H9 (cell line): Measurements from ENCODE around the gene RERE. TPM values are rescaled to one million over a fixed set of nuclear protein-coding genes. Genes with fewer than 3 reads are reported as not detected.

ENCODE experiments used
- DNase-seq: peaks from one replicate; pipeline ENCODE4 v3.0.0-alpha.2; 2017
- H2AFZ ChIP-seq: one replicate; pipeline ENCODE4 v1.6.1; 2013; ENCODE audit warnings: mild to moderate bottlenecking, low read length, control low read depth, moderate library complexity
- H2AK5ac ChIP-seq: 2 replicates; pipeline ENCODE4 v1.6.1; 2013; ENCODE audit warnings: low read length, control low read depth, mixed read lengths; ENCODE audit not compliant: insufficient read length
- H2BK120ac ChIP-seq: one replicate; pipeline ENCODE4 v1.6.1; 2013; ENCODE audit warnings: low read depth, mild to moderate bottlenecking, low read length, control low read depth, inconsistent platforms; ENCODE audit not compliant: poor library complexity, severe bottlenecking
- H2BK12ac ChIP-seq: 2 replicates; pipeline ENCODE4 v1.6.1; 2013; ENCODE audit warnings: low read length, control low read depth, mixed read lengths, low read depth; ENCODE audit not compliant: insufficient read length
- H2BK15ac ChIP-seq: 2 replicates; pipeline ENCODE4 v1.6.1; 2013; ENCODE audit warnings: low read depth, low read length, control low read depth
- H2BK20ac ChIP-seq: one replicate; pipeline ENCODE4 v1.6.1; 2013; ENCODE audit warnings: low read depth, mild to moderate bottlenecking, low read length, control low read depth, inconsistent platforms; ENCODE audit not compliant: poor library complexity, severe bottlenecking
- H2BK5ac ChIP-seq: 2 replicates; pipeline ENCODE4 v1.6.1; 2013; ENCODE audit warnings: low read length, control low read depth, mixed read lengths; ENCODE audit not compliant: insufficient read length
- H3K14ac ChIP-seq: 2 replicates; pipeline ENCODE4 v1.6.1; 2013; ENCODE audit warnings: low read length, control low read depth; ENCODE audit not compliant: insufficient read depth
- H3K18ac ChIP-seq: 2 replicates; pipeline ENCODE4 v1.6.1; 2013; ENCODE audit warnings: low read depth, mild to moderate bottlenecking, mixed read lengths, low read length, control low read depth; ENCODE audit not compliant: insufficient read length
- H3K23ac ChIP-seq: 2 replicates; pipeline ENCODE4 v1.6.1; 2013; ENCODE audit warnings: low read length, control low read depth, mixed read lengths, low read depth; ENCODE audit not compliant: insufficient read length
- H3K23me2 ChIP-seq: 2 replicates; pipeline ENCODE4 v1.6.1; 2013; ENCODE audit warnings: low read depth, mild to moderate bottlenecking, mixed read lengths, low read length, control low read depth; ENCODE audit not compliant: insufficient read length, poor library complexity, severe bottlenecking
- H3K27ac ChIP-seq: 2 replicates; pipeline ENCODE4 v1.5.1; 2013; ENCODE audit warnings: low read length, control low read depth, mixed read lengths, low read depth; ENCODE audit not compliant: insufficient read length
- H3K27me3 ChIP-seq: 2 replicates; pipeline ENCODE4 v1.6.1; 2013; ENCODE audit warnings: low read length, control low read depth, inconsistent platforms; ENCODE audit not compliant: insufficient read depth
- H3K4ac ChIP-seq: 2 replicates; pipeline ENCODE4 v1.6.1; 2013; ENCODE audit warnings: low read depth, mild to moderate bottlenecking, control low read depth, inconsistent platforms, low read length, moderate library complexity
- H3K4me1 ChIP-seq: 2 replicates; pipeline ENCODE4 v1.6.1; 2013; ENCODE audit warnings: low read length, control low read depth, inconsistent platforms; ENCODE audit not compliant: insufficient read depth
- H3K4me2 ChIP-seq: 2 replicates; pipeline ENCODE4 v1.6.1; 2013; ENCODE audit warnings: low read length, control low read depth, mixed read lengths; ENCODE audit not compliant: insufficient read length, insufficient read depth
- H3K56ac ChIP-seq: 2 replicates; pipeline ENCODE4 v1.6.1; 2013; ENCODE audit warnings: low read depth, mild to moderate bottlenecking, mixed read lengths, low read length, control low read depth; ENCODE audit not compliant: insufficient read length
- H3K79me1 ChIP-seq: 2 replicates; pipeline ENCODE4 v1.6.1; 2013; ENCODE audit warnings: low read depth, mild to moderate bottlenecking, moderate library complexity, low read length, control low read depth, inconsistent platforms; ENCODE audit not compliant: insufficient read depth, poor library complexity, severe bottlenecking
- H3K79me2 ChIP-seq: 2 replicates; pipeline ENCODE4 v1.6.1; 2013; ENCODE audit warnings: low read length, control low read depth, inconsistent platforms; ENCODE audit not compliant: insufficient read depth
- H3K9ac ChIP-seq: 2 replicates; pipeline ENCODE4 v1.6.1; 2013; ENCODE audit warnings: low read length, control low read depth, mixed read lengths; ENCODE audit not compliant: insufficient read length; ENCODE audit errors: extremely low read depth
- H3K9me3 ChIP-seq: one replicate; pipeline ENCODE4 v1.6.1; 2013; ENCODE audit warnings: low read depth, low read length, inconsistent platforms; ENCODE audit not compliant: control insufficient read depth
- H3T11ph ChIP-seq: one replicate; pipeline ENCODE4 v1.6.1; 2013; ENCODE audit warnings: mild to moderate bottlenecking, low read length, control low read depth, inconsistent platforms
- H4K20me1 ChIP-seq: one replicate; pipeline ENCODE4 v1.6.1; 2013; ENCODE audit not compliant: control insufficient read depth, insufficient read length, insufficient read depth
- H4K5ac ChIP-seq: 2 replicates; pipeline ENCODE4 v1.6.1; 2013; ENCODE audit warnings: low read depth, mild to moderate bottlenecking, mixed read lengths, low read length, control low read depth; ENCODE audit not compliant: insufficient read length
- H4K8ac ChIP-seq: replicated peaks from 2 replicates; pipeline ENCODE4 v1.6.1; 2013; ENCODE audit warnings: low read length, control low read depth, mixed read lengths, low read depth; ENCODE audit not compliant: insufficient read length
- H4K91ac ChIP-seq: 2 replicates; pipeline ENCODE4 v1.6.1; 2013; ENCODE audit warnings: low read depth, mild to moderate bottlenecking, moderate library complexity, mixed read lengths, low read length, control low read depth; ENCODE audit not compliant: insufficient read length
- H3K27ac Mint-ChIP-seq, 3 experiments: 2 replicates in 2 of 3; 3 replicates in 1 of 3; pipeline ENCODE4 v1.8.0; 2020 to 2021; ENCODE audit warnings: mixed read lengths in 3 of 3, mild to moderate bottlenecking in 1 of 3, moderate library complexity in 1 of 3
- H3K27me3 Mint-ChIP-seq: 2 replicates; pipeline ENCODE4 v1.8.0; 2021; ENCODE audit warnings: low read depth, mild to moderate bottlenecking, moderate library complexity, mixed read lengths
- H3K36me3 Mint-ChIP-seq, 3 experiments: 2 replicates in 2 of 3; 3 replicates in 1 of 3; pipeline ENCODE4 v1.8.0; 2020 to 2021; ENCODE audit warnings: low read depth in 3 of 3, mixed read lengths in 3 of 3; ENCODE audit not compliant: insufficient read depth in 1 of 3
- H3K4me1 Mint-ChIP-seq, 2 experiments: 2 replicates each; pipeline ENCODE4 v1.8.0; 2020; ENCODE audit warnings: mixed read lengths in 2 of 2
- H3K4me3 Mint-ChIP-seq, 2 experiments: 2 replicates in 1 of 2; 3 replicates in 1 of 2; pipeline ENCODE4 v1.8.0; 2020 to 2021; ENCODE audit warnings: mild to moderate bottlenecking in 2 of 2, mixed read lengths in 2 of 2, moderate library complexity in 1 of 2
- H3K9me3 Mint-ChIP-seq, 2 experiments: 2 replicates in 1 of 2; 3 replicates in 1 of 2; pipeline ENCODE4 v1.8.0; 2020; ENCODE audit warnings: mild to moderate bottlenecking in 2 of 2, mixed read lengths in 2 of 2, moderate library complexity in 1 of 2
- WGBS: extraction: QIAGEN DNeasy Blood & Tissue Kit; methylation state at CpG from one replicate; pipeline ENCODE4 v1.1.7; 2013; ENCODE audit warnings: missing lambda C conversion rate, low lambda C conversion rate, mixed read lengths; ENCODE audit not compliant: insufficient read length; ENCODE audit errors: extremely low coverage; 5-methylcytosine and 5-hydroxymethylcytosine counted together
- total RNA-seq: library from RNA; stranded (reverse); gene quantifications from 2 replicates; pipeline ENCODE4 v1.2.1, GENCODE V29; 2021
- TF ChIP-seq, protein P1 (sequence below): fragments of 200-600 bp; sonication (generic); conservative IDR thresholded peaks from 3 replicates; pipeline ENCODE4 v1.8.0; 2021; ENCODE audit warnings: antibody characterized with exemption, mild to moderate bottlenecking

RERE gene
- total RNA-seq, 1 experiment from 2014 or later: 103 TPM

DNA sequence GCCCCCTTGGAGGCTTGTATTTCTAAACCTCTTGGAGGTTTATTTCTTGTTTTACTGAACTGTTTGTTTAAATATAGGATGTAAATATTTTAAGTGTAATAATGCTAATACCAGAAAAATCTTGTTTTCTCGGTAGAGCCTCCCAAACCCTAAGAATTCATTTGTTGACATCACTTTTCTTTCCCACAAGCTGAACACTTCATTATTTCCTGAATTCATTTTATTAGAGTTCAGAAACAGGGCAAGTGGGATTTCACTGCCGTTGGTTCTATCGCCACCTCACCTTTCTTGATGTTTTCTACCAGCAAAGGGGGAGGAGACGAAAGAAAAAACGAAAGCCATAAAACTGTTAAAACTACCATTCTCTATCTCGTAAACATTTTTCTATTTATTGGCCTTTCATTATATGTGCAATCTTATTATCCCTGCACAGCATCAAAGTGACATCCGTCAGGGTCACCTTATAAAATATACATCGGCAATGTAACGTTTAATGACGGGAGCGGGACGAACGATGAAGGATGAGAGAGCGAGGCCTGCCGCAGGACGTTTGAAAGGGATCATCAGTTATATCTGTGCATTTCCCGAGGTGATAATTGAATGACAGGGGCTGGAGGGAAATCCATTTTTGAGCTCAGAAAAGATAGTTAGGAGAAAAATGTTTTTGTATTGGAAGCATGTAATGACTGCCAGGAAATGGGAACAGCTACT is 440.0 kb downstream of the RERE start:
- Mint-ChIP-seq H3K27ac (no peak overlapping the region), H3K4me3 (no peak overlapping the region), H3K4me1 (peaks cover 66 to 71% of the 10 kb centered on the region in 2 experiments), H3K36me3 (peaks cover 3 to 5% (median 5%) of the 10 kb centered on the region in 3 experiments; a peak in 4 of 7 replicates), H3K27me3 (no peaks in the 10 kb centered on the region), H3K9me3 (no peaks in the 10 kb centered on the region)
- no peaks in the 10 kb centered on the region for H4K20me1 ChIP-seq
- no peak overlapping the region for H4K8ac ChIP-seq
- no peak overlapping the region for H3K4me2 ChIP-seq
- no peak overlapping the region for H3K56ac ChIP-seq
- no peak overlapping the region for H2AFZ ChIP-seq
- H2BK12ac ChIP-seq: no peak overlapping the region
- no peak overlapping the region for H2BK15ac ChIP-seq
- H4K5ac ChIP-seq: no peak overlapping the region
- H3K14ac ChIP-seq: no peak overlapping the region
- H3K4me1 ChIP-seq: peaks cover 3% of the 10 kb centered on the region; the same call in 1 of the 2 replicates
- no peak overlapping the region for H2BK20ac ChIP-seq
- H3K27ac ChIP-seq: no peak overlapping the region
- H2BK120ac ChIP-seq: no peak overlapping the region
- no peak overlapping the region for H4K91ac ChIP-seq
- WGBS: 100% methylated on average over 1 of the region's 17 CpGs
- no peak for DNase-seq
- H3K4ac ChIP-seq: no peak overlapping the region
- H3K79me2 ChIP-seq: peaks cover 2% of the 10 kb centered on the region; the same call in 1 of the 2 replicates
- no peak overlapping the region for H3K18ac ChIP-seq
- H3K23me2 ChIP-seq: no peaks in the 10 kb centered on the region
- no peaks in the 10 kb centered on the region for H3K27me3 ChIP-seq
- no peak overlapping the region for H3T11ph ChIP-seq
- TF ChIP-seq, protein P1, sequence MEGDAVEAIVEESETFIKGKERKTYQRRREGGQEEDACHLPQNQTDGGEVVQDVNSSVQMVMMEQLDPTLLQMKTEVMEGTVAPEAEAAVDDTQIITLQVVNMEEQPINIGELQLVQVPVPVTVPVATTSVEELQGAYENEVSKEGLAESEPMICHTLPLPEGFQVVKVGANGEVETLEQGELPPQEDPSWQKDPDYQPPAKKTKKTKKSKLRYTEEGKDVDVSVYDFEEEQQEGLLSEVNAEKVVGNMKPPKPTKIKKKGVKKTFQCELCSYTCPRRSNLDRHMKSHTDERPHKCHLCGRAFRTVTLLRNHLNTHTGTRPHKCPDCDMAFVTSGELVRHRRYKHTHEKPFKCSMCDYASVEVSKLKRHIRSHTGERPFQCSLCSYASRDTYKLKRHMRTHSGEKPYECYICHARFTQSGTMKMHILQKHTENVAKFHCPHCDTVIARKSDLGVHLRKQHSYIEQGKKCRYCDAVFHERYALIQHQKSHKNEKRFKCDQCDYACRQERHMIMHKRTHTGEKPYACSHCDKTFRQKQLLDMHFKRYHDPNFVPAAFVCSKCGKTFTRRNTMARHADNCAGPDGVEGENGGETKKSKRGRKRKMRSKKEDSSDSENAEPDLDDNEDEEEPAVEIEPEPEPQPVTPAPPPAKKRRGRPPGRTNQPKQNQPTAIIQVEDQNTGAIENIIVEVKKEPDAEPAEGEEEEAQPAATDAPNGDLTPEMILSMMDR: no peak
- H3K9ac ChIP-seq: no peak overlapping the region
- H2AK5ac ChIP-seq: no peak overlapping the region
- peaks cover 9% of the 10 kb centered on the region for H3K79me1 ChIP-seq
- no peak overlapping the region for H2BK5ac ChIP-seq
- H3K23ac ChIP-seq: no peak overlapping the region
- no peaks in the 10 kb centered on the region for H3K9me3 ChIP-seq
